Brain microvascular endothelial cell (primary cell): ENCODE data around the gene CNNM1.

Experiments used
- DNase-seq: peaks from one replicate; pipeline ENCODE4 v3.0.0-alpha.2; 2020
- H3K27ac ChIP-seq: fragments of 250-450 bp; sonication (Bioruptor Pico); 2 replicates; pipeline ENCODE4 v1.5.1; 2020; ENCODE audit warnings: mild to moderate bottlenecking, moderate library complexity
- H3K27me3 ChIP-seq: fragments of 250-450 bp; sonication (Bioruptor Pico); replicated peaks from 2 replicates; pipeline ENCODE4 v1.5.1; 2020; ENCODE audit warnings: mild to moderate bottlenecking
- H3K36me3 ChIP-seq: fragments of 250-450 bp; sonication (Bioruptor Pico); replicated peaks from 2 replicates; pipeline ENCODE4 v1.5.1; 2020; ENCODE audit warnings: mild to moderate bottlenecking
- H3K4me3 ChIP-seq: 2 replicates; pipeline ENCODE4 v1.5.1; 2011; ENCODE audit warnings: low read depth, mild to moderate bottlenecking, control low read depth, low read length, moderate library complexity
- CTCF ChIP-seq: IDR thresholded peaks from 2 replicates; pipeline ENCODE4 v1.5.1; 2011; ENCODE audit warnings: low read depth, mild to moderate bottlenecking, moderate library complexity, low read length, control low read depth, inconsistent platforms; ENCODE audit errors: missing control alignments
- in situ Hi-C: cut with HindIII; loops from 2 replicates; pipeline ENCODE4 v1.10.0; 2017; ENCODE audit warnings: low sequenced_read_pairs, low pct_ligation_motif_present

CNNM1 gene

GRCh38 chr10:99421233-99421739 is 92.1 kb downstream of the CNNM1 start:
- in situ Hi-C loops, result no loop called here
- no peaks in the 10 kb centered on the region for H3K27me3 ChIP-seq
- H3K27ac ChIP-seq, result no peak overlapping the region
- TF ChIP-seq CTCF, result no peak
- DNase-seq, result no peak
- H3K36me3 ChIP-seq, result peaks cover 7% of the 10 kb centered on the region
- no peak overlapping the region for H3K4me3 ChIP-seq

GRCh38 chr10:99422529-99423096 is 93.5 kb downstream of the CNNM1 start:
- no peak for DNase-seq
- H3K36me3 ChIP-seq, result peaks cover 7% of the 10 kb centered on the region
- in situ Hi-C loops, result no loop called here
- TF ChIP-seq CTCF, result no peak
- H3K27ac ChIP-seq, result no peak overlapping the region
- no peak overlapping the region for H3K4me3 ChIP-seq
- H3K27me3 ChIP-seq, result no peaks in the 10 kb centered on the region

GRCh38 chr10:99424656-99425055 is 95.5 kb downstream of the CNNM1 start:
- Histone ChIP-seq H3K36me3 (peaks cover 5% of the 10 kb centered on the region), H3K4me3 (no peak overlapping the region), H3K27me3 (no peaks in the 10 kb centered on the region), H3K27ac (no peak overlapping the region)
- DNase-seq, result no peak
- in situ Hi-C loops, result no loop called here
- no peak for TF ChIP-seq CTCF

- peaks cover 5% of the 10 kb centered on the region for H3K36me3 ChIP-seq
These were observed 96.0 kb downstream of the CNNM1 start for GRCh38 chr10:99425204-99425603.

GRCh38 chr10:99426689-99427088 is 97.5 kb downstream of the CNNM1 start:
- DNase-seq, result no peak
- no peak for TF ChIP-seq CTCF
- peaks cover 5% of the 10 kb centered on the region for H3K36me3 ChIP-seq
- H3K27ac ChIP-seq, result no peak overlapping the region
- in situ Hi-C loops, result no loop called here
- H3K27me3 ChIP-seq, result no peaks in the 10 kb centered on the region
- no peak overlapping the region for H3K4me3 ChIP-seq

More at GRCh38 chr10:99425204-99425603, 96.0 kb downstream of the CNNM1 start:
- no peak for DNase-seq
- no peaks in the 10 kb centered on the region for H3K27me3 ChIP-seq
- no peak overlapping the region for H3K4me3 ChIP-seq
- TF ChIP-seq CTCF, result no peak
- H3K27ac ChIP-seq, result no peak overlapping the region
- in situ Hi-C loops, result no loop called here

GRCh38 chr10:99427566-99428190 is 98.5 kb downstream of the CNNM1 start:
- Histone ChIP-seq H3K27ac (no peak overlapping the region), H3K4me3 (no peak overlapping the region), H3K36me3 (peaks cover 5% of the 10 kb centered on the region), H3K27me3 (no peaks in the 10 kb centered on the region)
- in situ Hi-C loops, result no loop called here
- TF ChIP-seq CTCF, result no peak
- DNase-seq, result no peak
